CD4-positive, alpha-beta memory T cell (primary cell): ENCODE results near the gene HTR2B. TPM values are rescaled to one million over a fixed set of nuclear protein-coding genes. Genes with fewer than 3 reads are reported as not detected.

Experiments
- polyA plus RNA-seq, 2 donors: library from polyadenylated mRNA; unstranded; fragments of 300-500 nt; fragmentation: Illumina TruSeq; gene quantifications; one replicate each; pipeline ENCODE4 v1.2.3, GENCODE V29; 2021
- total RNA-seq, 2 experiments: library from RNA; stranded (reverse); gene quantifications; one replicate each; pipeline ENCODE4 v1.2.3, GENCODE V29; 2021

The HTR2B gene
- total and polyA plus RNA-seq, 4 experiments from 2014 or later: 0.10 to 0.21 TPM; not detected in 2

Other genes starting within 250 kb of the HTR2B start
- gene GPR55, start 199.8 kb downstream of the HTR2B start, total RNA-seq: 1 to 10 TPM; 8.1 to 8.3 TPM
- gene GPR55, start 199.8 kb downstream of the HTR2B start, polyA plus RNA-seq: 1 to 10 TPM in 1 of 2 donors, not detected in 1; 2.4 TPM
- gene SPATA3, start 128.9 kb downstream of the HTR2B start, total RNA-seq: not detected
- not detected for gene SPATA3, start 128.9 kb downstream of the HTR2B start, polyA plus RNA-seq
- not detected for gene C2orf72, start 87.5 kb downstream of the HTR2B start, total RNA-seq
- gene C2orf72, start 87.5 kb downstream of the HTR2B start, polyA plus RNA-seq: not detected
- 10 to 100 TPM; 38.0 to 40.8 TPM for gene PSMD1, start 68.2 kb downstream of the HTR2B start, total RNA-seq
- 10 to 100 TPM; 64.5 to 65.0 TPM for gene PSMD1, start 68.2 kb downstream of the HTR2B start, polyA plus RNA-seq
- gene ARMC9, start 73.6 kb upstream of the HTR2B start, total RNA-seq: 1 to 10 TPM; 1.1 to 1.4 TPM
- gene ARMC9, start 73.6 kb upstream of the HTR2B start, polyA plus RNA-seq: under 1 TPM in 1 of 2 donors, not detected in 1; 0.50 TPM